ENCODE data around the gene QRFP.
"Not testable (repeated sequence)": the region's sequence is repeated elsewhere in the genome, so short reads cannot be mapped to it uniquely, and the experiment has no call there.

The QRFP gene

DNA sequence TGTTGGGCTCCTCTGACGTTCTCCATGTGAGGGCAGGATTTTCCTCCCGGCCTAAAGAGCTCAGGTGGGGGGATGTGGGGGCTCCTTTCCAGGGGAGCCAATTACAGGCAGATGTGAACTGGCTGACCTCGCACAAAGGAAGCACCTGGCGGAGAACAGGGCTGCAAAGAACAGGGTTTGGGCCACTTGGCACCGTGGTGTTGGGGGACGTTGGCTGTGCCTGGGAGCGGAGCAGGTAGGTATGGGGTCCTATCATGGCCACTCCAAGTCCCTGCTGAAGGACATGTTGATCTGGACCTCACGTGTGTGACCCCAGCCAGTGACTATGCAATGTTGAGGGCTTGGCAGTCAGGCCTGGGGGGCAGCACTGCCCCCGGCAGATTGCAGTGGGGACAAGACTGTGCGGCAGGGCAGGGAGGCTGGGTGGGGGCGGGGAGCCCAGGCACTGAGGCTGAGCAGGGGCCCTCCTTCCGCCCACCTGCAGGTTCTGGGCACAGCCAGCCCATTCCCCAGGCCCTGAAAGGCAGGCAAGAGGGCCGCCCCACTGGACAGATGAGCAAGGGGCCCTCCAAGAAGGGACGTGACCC, 23.0 kb upstream of the QRFP start:
- no peak for DNase-seq (ENCODE audit: low spot score)

DNA sequence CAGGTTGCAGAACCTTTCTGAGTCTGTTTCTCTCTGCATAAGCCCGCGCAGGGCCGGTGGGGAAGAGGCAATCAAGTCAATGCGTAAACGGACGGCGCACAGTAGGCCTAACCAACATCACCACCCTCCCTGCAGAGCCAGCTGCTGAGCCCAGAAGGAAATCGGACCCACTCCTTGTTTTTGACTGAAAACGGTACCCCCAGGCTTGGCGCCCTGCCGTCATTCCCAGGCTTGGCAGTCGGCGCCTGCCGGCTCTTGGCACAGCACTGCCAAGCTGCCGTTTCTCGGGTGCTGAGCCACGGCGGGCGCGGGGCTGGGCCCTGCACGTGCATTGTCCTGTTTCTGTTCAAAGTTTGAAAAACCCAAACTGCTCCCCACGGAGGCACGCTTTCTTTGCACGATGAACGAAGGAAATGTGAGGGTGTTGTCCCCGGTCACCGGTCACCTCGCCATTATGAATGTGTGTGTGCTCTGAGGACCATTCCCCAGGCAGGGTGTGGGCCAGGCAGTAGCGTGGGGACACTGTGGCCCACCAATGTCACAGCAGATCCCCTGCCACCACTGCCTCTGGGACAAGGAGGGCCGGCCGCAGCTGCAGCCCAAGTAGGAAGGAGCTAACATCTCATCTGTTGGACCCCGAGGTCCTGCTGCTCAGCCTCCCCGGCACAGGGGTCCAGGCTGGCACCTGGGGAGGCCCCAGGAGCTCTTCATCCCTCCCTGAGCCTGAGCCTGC, 22.4 kb upstream of the QRFP start:
- DNase-seq (ENCODE audit: low spot score): no peak

DNA sequence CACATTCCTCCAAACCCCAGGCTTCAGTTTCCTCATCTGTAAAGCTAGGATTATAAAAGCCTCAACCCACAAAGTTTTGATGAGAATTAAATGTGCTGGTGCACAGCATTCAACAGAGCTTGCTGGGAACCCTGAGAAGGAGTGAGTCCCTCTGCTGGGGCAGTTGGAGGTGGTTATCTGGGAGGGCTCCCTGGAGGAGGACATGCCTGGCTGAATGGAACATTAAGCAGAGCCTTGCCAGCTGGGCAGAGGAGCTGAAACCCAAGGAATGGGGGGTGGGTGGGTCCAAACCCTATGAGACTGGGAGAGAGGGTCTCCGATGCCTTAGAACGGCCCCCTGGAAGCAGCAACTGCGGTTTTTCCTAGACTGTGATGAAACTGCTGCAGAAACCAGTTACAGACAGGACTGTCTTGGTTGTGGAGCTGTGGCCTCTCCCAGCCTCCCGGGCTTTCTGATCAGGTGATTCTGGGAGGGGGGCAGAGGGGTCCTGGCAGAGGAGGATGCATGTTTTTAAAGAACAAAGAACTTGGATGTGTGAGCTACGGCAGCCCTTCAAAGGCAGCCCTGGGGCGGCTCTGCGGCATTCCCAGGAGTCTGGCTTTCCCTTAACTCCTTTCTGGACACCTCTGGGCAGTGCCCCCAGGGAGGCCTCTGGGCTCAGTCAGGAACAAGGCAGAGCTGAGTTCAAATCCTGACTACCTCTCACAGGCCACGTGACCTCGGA, 21.7 kb upstream of the QRFP start:
- no peak for DNase-seq (ENCODE audit: low spot score)

DNA sequence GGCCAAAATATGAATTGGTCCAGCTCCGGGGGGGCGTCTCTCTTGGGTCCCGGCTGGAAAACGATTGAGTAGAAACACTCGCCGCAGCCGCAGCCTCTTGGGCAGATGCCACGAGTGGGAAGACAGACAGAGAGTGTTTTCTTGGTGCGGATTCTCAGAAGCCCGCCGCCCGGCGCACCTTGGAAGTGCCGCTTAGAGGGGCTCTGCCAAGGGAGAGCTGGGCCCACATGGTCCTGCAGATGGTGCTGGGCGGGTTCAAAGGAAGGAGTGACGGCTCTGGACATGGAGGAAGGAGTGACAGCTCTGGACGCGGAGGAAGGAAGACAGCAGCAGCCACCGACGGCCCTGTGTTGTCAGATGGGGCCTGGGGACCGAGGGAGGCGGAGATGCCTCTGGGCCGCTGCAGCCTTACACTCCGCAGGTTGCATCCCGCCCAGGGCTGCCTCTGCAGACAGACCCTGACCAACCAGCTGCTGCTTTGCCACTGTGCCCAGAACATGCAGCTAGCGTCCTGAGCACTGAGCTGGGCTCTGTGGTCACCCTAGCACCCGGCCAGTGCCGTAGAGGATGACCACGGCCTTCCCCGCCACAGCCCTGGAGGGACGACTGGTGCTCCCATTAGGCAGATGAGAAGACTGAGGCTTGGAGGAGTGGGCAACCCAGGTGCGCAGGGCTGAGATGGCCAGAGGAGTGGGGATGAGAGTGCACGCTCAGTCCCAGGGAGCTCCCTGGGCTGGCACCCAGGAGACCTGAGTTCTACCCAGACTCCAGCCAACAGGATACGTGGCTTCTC, 20.8 kb upstream of the QRFP start:
- DNase-seq (ENCODE audit: low spot score): no peak

DNA sequence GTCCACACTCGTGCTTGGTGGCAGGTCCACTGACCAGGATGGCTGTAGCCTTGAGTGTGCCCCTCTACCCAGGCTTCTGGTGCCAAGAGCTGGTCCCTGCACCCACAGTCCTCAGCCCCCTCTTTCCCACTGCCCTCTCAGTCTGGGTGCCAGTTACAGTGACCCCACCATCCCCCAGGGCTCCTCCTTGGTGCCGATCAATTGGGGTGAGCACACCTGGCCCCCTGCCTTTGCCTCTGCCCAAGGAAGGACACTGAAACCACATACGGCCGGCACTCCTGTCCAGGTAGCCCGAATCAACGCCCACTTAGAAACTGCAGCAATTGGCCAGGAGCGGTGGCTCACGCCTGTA, 18.5 kb upstream of the QRFP start:
- no peak for DNase-seq (ENCODE audit: low spot score)

DNA sequence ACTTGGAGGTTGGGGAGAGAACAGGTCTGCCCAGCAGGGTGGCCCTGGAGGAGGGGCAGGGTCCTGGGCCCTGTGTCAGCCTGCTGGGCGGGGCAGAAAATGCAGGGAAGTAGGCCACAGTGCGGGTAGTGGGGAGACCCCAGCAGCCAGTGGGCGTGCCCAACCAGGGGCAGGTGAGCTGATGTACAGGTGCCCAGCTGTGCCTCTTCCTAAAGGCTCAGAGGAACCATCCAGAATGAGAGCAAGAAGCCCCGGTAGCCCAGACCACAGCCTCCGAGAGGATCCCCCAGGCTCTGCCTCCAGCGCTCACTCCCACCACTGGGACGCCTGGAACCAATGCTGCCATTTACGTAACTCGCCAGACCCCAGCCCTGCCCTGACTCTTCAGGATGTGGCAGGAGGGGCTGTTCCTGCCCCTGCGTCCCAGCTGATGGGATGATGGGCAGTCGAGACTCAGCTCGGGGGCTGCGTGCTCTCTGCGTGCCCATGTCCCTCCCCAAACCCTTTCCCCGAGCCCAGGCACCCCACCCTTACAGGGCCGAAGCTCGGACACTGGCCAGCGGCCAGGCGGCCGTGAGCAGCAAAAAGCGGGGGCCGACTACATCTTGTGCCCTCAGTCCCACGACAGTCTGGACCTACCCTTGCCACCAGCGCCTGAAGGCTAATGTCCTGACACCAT, 17.9 kb upstream of the QRFP start:
- DNase-seq (ENCODE audit: low spot score): no peak

DNA sequence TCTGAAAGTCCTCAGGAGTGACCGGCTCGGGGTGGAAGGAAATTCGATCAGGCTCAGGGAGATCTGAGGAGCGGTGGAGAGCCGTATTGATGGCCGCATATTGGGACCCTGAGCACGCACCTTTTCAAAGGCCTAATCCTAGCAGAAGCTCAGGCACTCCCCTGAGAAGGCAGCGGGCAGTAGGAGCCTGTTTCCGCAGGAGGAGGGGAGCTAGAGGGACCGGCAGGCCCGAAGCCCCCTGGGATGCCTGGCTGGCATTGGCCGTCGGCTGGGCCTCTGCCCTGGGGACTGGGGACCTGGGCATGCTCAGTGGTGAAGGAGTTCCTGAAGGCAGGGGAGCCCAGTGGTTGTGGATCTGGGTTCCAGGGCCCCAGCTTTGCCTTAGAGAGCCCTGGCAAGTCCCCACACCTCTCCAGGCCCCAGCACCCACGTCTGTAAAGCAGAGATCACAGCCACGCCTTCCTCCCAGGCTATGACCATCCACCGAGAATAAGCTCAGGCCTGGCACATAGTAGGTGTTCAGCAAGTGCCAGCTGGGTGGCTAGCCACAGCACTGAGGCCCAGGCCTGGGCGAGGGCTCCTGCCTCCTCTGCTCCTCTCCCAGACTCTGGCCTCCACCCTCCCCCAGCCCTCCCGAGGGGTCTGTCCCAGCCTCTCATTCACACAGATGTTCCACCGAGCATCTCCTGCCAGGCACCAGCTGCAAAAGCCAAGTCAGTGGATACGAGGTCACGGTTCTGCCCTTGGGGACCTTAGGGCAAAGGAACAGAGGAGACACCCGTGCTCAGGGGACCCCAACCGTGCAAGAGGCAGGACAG, 17.2 kb upstream of the QRFP start:
- no peak for DNase-seq (ENCODE audit: low spot score)

DNA sequence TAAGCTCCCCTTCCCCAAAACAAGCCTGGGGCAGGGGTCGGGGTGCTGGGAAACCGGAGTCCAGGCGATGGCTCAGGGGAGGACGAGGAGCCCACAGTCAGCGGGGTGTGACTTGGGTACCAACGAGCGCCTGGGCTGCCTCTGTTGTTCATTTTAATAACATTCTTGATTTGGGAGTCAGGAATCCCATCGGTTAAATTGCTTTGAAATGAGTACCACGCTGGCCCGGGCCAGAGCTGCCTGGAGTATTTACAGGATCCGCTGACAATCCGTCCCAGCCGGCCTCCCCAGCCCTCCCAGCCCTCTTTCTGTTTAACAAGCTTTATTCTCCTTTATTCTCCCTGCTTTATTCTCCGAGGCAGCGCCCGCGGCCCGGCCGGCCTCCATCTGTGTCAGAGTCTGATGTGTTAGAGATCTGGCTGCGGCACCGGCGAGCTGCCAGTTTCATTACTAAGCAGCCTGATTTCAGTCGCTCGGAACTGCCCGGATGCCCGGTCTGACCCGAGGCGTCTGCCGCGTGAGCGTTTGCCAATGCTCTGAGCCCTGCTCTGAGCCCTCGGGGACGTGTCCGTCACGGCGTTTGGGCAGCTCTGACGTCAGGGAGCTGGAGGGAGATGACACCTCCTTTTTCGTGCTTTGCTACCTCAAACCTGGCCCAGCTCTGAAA, 16.5 kb upstream of the QRFP start:
- DNase-seq (ENCODE audit: low spot score): no peak

DNA sequence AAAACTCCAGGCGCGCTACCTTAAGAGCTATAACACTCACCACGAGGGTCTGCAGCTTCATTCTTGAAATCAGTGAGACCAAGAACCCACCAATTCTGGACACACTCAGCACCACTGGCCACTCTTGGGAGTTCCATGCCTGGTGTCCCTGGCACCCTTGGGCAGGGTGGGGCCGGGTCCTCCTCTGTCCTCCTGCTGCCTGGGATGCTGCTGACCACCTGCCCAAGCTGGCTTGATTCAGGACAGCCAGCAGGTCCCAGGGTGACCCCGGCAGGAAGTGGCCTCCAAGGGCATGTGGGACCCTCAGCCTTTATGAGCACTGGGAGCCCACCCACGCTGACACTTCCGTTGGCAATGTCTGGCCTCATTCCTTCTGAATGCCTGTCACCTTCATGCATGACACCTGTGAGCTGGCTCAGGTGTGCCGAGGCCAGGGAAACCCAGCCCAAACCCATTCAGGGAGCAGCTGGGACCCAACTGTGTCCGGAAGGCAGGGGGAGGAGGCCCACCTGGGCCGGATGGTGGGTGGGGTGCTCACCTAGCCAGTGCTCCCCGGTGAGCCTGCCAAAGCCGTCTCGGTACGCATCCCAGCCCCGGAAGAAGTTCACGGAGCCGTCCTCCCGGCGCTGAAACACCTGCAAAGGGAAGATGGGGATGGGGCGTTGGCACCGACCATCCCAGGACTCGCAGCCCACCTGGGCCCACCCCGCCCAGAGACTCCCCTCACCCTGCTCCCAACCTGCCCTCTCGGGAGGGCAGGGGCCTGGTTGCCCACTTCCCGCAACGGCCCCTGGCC, 14.8 kb upstream of the QRFP start:
- no peak for DNase-seq (ENCODE audit: low spot score)

DNA sequence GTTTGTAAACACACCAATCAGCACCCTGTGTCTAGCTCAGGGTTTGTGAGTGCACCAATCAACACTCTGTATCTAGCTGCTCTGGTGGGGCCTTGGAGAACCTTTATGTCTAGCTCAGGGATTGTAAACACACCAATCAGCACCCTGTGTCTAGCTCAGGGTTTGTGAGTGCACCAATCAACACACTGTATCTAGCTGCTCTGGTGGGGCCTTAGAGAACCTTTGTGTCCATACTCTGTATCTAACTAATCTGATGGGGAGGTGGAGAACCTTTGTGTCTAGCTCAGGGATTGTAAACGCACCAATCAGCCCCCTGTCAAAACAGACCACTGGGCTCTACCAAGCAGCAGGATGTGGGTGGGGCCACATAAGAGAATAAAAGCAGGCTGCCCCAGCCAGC, 14.1 kb upstream of the QRFP start:
- DNase-seq (ENCODE audit: low spot score): not testable (repeated sequence)

DNA sequence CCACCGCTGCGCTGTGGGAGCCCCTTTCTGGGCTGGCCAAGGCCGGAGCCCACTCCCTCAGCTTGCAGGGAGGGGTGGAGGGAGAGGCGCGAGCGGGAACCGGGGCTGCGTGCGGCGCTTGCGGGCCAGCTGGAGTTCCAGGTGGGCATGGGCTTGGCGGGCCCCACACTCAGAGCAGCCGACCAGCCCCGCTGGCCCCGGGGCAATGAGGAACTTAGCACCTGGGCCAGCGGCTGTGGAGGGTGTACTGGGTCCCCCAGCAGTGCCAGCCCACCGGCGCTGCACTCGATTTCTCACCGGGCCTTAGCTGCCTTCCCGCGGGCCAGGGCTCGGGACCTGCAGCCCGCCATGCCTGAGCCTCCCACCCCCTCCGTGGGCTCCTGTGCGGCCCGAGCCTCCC, 13.4 kb upstream of the QRFP start:
- not testable (repeated sequence) for DNase-seq (ENCODE audit: low spot score)

DNA sequence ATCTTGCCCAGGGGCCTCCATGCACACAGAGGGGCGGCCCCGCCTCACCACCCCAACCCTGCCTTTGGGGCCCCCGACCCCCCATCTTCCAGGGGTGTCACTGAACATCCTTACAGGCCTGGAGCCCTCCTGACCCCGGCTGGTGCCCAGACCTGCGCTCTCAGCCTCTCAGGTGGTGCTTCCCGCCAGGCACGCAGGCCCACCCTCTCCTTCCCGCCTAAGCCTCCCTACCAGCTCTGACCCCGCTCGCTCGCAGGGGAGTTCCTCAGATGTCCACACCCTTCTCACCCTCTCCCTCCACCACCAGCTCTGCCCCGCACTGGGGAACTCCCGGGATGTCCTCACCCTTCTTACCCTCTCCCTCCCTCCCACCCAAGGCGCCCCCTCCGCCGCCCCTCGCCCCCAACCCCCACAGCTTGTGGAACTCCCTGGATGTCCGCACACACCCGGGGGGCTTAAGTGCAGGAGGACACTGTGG, 12.3 kb upstream of the QRFP start:
- DNase-seq (ENCODE audit: low spot score): no peak

DNA sequence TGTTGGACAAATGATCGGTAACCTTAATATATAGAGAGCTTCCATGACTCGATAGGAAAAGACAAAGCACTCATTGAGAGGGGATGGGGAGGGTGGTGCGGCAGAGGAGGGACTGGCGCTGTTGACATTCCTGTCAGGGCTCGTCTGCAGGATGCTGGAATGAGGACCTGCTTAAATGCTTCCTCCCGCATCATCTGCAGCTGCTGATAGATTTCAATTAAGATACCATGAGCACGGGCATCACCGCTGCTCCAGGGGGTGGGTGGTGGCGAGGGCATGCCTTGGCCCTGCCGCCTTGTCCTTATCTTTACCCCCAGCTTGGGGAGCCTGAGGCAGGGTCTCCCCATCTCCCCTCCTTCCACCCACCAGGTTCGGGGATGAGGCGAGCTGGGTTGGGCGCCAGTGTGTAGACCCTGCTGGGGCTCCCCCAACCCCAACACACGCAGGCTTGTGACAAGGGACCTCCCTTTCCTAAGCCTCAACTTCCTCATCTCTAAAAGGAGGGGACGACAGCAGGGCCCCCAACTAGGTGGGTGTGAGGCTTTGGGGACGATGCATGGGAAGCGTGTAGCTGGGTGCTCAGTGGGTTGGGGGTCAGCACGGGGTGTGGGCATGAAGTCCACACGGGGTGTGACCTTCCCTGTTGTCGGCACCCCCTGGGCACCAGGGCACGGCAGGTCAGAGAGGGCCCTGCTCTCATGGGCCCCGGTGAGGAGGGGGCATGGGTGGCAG, 11.7 kb upstream of the QRFP start:
- no peak for DNase-seq (ENCODE audit: low spot score)

DNA sequence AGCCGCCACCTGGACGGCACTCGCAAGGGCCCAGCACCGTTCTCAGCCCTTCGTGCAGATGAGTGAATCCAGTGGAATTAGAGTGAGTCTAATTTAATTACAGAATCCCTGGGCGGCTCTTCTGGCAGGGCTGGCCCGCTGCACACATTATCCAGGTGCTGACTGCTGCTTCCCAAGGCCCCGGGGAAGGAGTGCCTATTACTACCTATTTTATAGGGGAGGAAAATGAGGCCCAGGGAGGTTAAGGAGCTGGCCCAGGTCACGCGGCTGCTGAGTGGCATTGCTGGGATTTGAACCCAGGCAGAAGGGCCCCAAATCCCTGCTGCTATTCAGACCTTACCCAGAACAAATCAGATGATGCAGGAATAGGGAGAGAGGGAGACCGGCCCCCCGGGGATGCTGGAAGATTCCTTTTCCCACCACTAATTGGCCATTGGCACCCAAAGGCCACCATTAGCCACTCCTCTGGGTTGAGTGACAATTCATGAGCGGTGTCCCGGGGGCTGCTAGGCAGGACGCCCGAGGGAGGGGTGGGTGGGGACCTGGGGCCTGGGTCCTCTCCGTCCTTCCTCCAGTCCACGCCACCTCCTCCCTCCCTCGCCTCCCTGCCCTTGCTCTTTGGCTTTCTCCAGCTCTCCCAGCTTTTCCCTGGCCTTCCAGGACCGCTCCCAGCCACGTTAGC, 10.3 kb upstream of the QRFP start:
- DNase-seq (ENCODE audit: low spot score): no peak

DNA sequence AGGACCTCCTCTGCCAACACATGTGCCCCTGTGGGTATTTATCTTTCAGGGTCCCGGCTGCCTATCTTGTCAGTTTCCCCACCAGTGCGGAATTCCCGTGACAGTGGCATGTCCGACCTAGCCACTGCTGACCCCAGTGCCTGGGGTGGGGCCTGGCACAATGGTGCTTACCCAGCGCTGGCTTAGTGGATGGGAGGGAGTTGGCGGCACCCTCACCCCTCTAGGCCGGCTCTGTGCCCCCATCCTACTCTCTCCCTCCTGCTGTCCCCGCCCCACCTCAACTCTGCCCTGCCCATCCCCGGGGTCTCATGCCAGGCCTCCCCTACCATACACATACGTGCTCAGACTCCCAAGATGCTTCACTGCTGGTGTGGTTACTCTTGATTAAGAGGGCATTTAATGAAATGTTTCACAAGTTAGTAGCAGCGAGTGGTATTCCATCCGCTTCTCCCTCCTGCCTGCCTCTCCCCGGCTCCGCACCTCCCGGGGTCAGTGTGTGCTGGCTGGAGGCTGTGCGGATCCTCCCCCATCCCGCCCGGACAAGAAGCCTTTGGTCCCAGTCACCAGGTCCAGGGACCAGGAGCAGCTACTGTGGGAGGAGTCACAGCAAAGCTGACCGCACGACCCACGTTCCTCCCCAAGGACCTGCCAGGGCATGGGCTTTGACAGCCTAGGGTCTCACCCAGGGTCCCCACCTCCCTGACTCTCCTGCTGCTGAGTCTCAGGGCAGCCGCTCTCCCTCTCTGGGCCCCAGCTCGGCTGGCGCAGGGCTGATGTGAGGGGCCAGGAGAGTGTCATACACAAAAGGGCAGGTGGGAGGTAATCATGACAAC, 9.5 kb upstream of the QRFP start:
- DNase-seq (ENCODE audit: low spot score): no peak

DNA sequence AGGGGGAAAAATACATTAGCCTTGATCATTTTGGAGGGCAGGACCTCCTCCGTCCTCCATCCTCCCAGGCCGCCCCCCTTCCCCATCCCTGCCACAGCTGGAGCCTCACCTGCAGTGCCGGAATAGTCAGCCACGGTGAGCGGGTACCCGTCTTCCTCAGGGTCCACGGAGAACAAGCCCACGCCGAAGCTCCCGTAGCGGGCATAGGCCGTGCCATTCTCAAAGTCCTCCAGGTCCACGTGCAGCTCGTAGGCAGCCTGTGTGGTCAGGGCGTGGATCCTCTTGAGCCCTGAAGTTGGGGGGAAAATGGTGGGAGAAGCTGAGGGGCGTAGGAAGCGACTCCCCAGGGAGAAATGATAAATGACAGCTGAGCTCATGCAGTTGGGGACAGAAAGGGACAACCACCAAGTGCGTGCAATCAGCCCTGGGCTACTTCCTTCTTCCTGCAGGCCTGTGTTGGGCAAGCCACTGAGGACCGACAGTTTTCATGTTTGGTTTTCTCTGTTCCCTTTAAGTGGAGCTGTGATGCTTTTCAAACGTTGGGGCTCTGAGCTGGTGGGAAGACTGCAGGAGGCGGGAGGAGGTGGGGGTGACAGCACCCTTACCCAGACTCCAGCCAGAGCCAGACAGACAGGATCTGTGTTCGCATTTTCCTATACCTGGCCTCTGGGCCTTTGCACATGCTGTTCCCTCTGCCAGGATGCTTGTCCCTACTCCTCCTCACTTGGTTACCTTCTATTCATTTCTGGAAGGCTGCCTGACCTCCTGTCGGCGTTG, 8.7 kb upstream of the QRFP start:
- DNase-seq (ENCODE audit: low spot score): no peak
